ENCODE measurements around the gene DHRS7B.
"Not testable (repeated sequence)": the region's sequence is repeated elsewhere in the genome, so short reads cannot be mapped to it uniquely, and the experiment has no call there.

Gene DHRS7B

GRCh38 chr17:21185061-21185460 lies 58.3 kb downstream of the DHRS7B start:
- DNase-seq = no peak

GRCh38 chr17:21186399-21187187 lies 59.8 kb downstream of the DHRS7B start:
- no peak for DNase-seq

GRCh38 chr17:21189361-21189760 lies 62.6 kb downstream of the DHRS7B start:
- DNase-seq = no peak

- no peak for DNase-seq
These were observed 63.3 kb downstream of the DHRS7B start for GRCh38 chr17:21190078-21190477.

- DNase-seq = no peak
These were observed 64.9 kb downstream of the DHRS7B start for GRCh38 chr17:21191698-21192097.

- DNase-seq = not testable (repeated sequence)
These were observed 65.7 kb downstream of the DHRS7B start for GRCh38 chr17:21192414-21192813.

- no peak for DNase-seq
These were observed 66.3 kb downstream of the DHRS7B start for GRCh38 chr17:21193031-21193430.

- no peak for DNase-seq
These were observed 67.5 kb downstream of the DHRS7B start for GRCh38 chr17:21194226-21194625.

GRCh38 chr17:21194703-21195102 lies 67.9 kb downstream of the DHRS7B start:
- DNase-seq = no peak

- no peak for DNase-seq
These were observed 69.4 kb downstream of the DHRS7B start for GRCh38 chr17:21196126-21196525.

- DNase-seq = no peak
These were observed 71.6 kb downstream of the DHRS7B start for GRCh38 chr17:21198411-21198810.

- DNase-seq = no peak
These were observed 72.5 kb downstream of the DHRS7B start for GRCh38 chr17:21199311-21199710.

- DNase-seq = no peak
These were observed 73.1 kb downstream of the DHRS7B start for GRCh38 chr17:21199856-21200255.

GRCh38 chr17:21200590-21201297 lies 74.0 kb downstream of the DHRS7B start:
- DNase-seq = no peak

GRCh38 chr17:21201298-21201595 lies 74.5 kb downstream of the DHRS7B start:
- no peak for DNase-seq

GRCh38 chr17:21201874-21202273 lies 75.1 kb downstream of the DHRS7B start:
- no peak for DNase-seq

- DNase-seq = no peak
These were observed 75.7 kb downstream of the DHRS7B start for GRCh38 chr17:21202512-21202911.

- no peak for DNase-seq
These were observed 78.2 kb downstream of the DHRS7B start for GRCh38 chr17:21204935-21205334.

GRCh38 chr17:21208352-21208751 lies 81.6 kb downstream of the DHRS7B start:
- no peak for DNase-seq

GRCh38 chr17:21209511-21210175 lies 82.9 kb downstream of the DHRS7B start:
- no peak for DNase-seq

- no peak for DNase-seq
These were observed 83.8 kb downstream of the DHRS7B start for GRCh38 chr17:21210411-21211076.

GRCh38 chr17:21211825-21212479 lies 85.2 kb downstream of the DHRS7B start:
- no peak for DNase-seq

Data from activated CD4-positive, CD25-positive, alpha-beta regulatory T cell treated with anti-CD3 and anti-CD28 coated beads, Interleukin-2, amount 50 U/mL, for 72 hours (primary cell).